HG03571 (cell line): Measurements from ENCODE around the gene CENPN.
A peak's percentile ranks its signal among the peaks of the same experiment; 100 is the strongest.

Source experiments
- ATAC-seq: cut with Tn5 transposase; IDR thresholded peaks from one replicate; pipeline ENCODE4 v1.9.1; 2021; ENCODE audit not compliant: unreplicated experiment

Gene CENPN, protein sequence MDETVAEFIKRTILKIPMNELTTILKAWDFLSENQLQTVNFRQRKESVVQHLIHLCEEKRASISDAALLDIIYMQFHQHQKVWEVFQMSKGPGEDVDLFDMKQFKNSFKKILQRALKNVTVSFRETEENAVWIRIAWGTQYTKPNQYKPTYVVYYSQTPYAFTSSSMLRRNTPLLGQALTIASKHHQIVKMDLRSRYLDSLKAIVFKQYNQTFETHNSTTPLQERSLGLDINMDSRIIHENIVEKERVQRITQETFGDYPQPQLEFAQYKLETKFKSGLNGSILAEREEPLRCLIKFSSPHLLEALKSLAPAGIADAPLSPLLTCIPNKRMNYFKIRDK

GRCh38 chr16:81006813-81007695, at the start of gene CENPN, which contains the start of gene CMC2:
Gene CENPN, plus strand, starts transcription at chr16:81007214. Its CDS starts 4,726 bp downstream, at chr16:81011940.
Gene CMC2, minus strand, starts transcription at chr16:81006885. Its CDS starts 9,491 bp downstream, at chr16:80997394.
- peak; percentile 86 for ATAC-seq

DNA sequence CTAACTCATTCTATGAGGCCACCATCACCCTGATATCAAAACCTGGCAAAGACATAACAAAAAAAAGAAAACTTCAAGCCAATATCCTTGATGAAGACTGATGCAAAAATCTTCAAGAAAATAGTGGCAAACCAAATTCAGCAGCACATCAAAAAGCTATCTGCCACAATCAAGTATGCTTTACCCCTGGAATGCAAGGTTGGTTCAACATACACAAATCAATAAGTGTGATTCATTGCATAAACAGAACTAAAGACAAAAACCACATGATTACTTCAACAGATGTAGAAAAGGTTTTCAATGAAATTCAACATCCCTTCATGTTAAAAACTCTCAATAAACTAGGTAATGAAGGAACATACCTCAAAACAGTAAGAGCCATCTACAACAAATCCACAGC, 48.7 kb upstream of the CENPN start:
- ATAC-seq, result no peak

- ATAC-seq, result no peak
Observed at GRCh38 chr16:80962879-80963278, 44.1 kb upstream of the CENPN start.

GRCh38 chr16:80964351-80964750, 42.7 kb upstream of the CENPN start:
- no peak for ATAC-seq

DNA sequence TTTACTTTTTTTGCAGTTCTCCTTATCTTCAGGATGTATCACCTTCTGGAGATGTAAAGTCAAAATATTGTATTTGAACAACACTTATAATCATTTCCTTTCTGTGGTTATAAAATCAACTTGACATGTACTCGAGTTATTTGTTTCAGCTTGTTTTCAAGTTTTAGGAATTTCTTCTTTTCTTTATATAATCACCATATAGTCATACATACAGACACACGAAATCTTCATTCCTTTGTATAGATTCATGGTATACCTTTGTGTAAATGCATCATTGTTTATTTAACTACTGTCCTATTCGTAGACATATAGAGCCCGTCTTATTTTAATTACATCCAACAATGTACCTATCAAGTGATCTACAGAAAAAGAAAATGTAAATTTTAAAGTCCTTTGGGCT, 40.4 kb upstream of the CENPN start:
- no peak for ATAC-seq

DNA sequence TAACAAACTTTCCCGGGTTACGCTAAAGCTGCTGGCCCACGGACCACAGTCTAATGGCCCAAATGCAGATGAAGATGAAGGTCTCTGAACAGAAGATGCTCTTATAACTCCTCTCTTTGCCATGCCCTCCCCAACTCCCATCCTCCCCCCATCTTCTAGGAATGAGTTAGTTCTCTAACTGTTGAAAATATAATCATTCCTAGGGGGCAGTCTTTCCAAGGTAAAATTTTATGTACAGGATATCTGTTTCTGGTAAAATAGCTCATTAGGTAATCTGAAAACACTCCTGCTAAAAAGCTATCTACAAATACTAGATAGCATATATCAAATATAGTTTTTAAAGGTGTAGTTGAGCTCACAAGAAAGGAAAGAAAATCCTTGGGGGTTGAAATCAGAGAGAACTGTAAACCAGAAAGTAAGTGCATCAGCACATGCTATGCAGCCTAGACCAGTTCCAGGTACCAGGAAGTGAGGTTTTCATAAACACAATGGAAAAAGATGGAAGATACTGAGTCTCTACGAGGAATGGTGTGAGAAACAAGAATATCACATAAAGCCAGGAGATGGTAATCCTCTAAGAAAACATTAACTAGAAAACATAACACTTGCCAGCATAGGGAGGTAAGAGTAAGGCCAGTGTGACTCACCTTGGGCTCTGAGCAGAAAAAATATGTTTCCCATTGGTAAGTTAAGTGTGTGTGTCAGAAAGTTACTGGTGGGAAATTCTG, 38.5 kb upstream of the CENPN start:
- ATAC-seq, result no peak

DNA sequence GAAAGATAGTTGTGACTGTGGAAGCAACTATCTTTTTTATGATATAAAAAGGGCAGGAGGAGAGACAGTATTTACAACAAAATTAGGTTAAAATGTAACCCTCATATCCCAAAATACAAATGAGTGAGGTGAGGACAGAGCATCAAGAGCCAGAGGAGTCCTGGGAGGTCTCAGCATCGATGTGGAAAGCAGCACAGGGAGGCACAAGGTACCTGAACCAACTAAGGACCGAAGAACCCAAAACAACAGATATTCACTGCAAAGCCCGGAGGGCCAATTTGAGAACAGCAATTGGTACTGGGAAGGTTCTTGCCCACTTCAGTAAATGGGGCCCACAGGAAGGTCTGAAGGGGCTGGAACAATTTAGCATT, 37.9 kb upstream of the CENPN start:
- ATAC-seq, result no peak

DNA sequence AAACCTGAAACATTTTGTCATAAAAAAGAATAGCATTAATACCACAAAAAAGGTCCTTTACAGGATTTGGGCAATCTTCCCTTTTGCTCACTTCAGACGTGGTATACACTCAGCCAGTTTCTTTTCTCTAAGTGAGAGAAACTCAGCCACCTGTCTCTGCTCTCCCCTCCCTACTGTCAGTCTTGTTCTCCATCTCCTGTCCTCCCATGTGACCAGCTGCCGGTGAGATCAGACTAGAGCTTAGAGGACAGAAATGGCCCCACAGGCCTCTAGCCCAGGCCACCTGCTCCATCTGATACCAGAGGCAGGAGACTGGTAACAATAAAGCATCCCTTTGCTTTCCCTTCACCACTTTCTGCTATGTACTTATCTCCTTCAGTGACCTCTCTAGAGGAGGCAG, 35.2 kb upstream of the CENPN start:
- peak; percentile 68 for ATAC-seq

DNA sequence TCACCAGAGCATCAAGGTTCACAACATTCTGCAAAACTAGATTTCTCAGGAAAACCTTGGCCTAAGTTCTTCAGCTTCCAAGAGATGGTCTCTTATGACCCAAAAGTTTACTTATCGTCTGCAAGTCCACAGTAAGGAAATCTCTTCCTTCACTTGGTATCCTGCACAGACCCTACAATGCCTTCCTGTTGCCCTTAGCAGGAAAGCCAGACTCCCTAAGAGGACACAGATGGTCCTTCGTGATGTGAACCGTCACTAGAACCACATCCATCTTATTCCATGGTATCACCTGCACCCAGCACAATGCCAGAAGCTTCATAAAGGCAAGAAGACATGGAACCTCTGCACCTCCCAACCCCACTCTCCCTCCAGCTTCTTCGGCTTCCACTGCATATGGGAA, 34.4 kb upstream of the CENPN start:
- no peak for ATAC-seq

DNA sequence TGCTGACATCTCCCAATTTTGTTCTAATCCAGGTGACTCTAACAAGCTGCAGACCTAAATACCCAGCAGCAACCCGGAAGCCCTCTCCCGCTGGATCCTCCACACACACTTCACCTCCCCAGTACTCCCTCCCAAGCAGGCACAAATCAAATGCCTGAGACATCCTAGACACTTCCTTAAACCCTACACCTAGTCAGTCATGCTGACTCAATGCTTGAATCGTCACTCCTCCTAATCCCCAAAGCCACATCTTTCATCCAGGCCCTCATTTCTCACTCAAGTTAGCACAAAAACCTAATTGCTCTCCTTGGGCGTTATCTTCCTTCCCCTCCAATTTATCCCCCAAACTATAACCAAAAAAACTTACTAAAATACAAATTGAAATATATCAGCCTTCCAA, 33.0 kb upstream of the CENPN start:
- ATAC-seq, result no peak

- no peak for ATAC-seq
Observed at GRCh38 chr16:80974649-80975376, 32.2 kb upstream of the CENPN start.

GRCh38 chr16:80976946-80977345, 30.1 kb upstream of the CENPN start:
- ATAC-seq, result no peak

- ATAC-seq, result no peak
Observed at GRCh38 chr16:80981103-80981502, 25.9 kb upstream of the CENPN start.

DNA sequence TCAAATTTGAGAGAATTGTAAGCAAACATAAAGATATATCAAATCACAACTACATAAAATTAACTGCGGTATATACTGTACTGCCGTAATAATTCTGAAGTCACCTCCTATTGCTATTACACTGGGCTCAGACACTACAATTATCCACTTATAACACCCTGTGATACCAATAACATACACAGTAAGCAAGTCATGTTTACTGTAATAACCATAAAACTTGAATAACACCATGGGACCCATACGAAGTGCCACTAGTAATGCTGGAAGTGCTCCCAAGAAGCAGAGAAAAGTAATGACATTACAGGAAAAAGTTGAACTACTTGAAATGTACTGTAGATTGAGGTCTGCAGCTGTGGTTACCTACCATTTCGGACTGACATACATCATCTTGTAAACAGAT, 24.4 kb upstream of the CENPN start:
- ATAC-seq, result no peak

DNA sequence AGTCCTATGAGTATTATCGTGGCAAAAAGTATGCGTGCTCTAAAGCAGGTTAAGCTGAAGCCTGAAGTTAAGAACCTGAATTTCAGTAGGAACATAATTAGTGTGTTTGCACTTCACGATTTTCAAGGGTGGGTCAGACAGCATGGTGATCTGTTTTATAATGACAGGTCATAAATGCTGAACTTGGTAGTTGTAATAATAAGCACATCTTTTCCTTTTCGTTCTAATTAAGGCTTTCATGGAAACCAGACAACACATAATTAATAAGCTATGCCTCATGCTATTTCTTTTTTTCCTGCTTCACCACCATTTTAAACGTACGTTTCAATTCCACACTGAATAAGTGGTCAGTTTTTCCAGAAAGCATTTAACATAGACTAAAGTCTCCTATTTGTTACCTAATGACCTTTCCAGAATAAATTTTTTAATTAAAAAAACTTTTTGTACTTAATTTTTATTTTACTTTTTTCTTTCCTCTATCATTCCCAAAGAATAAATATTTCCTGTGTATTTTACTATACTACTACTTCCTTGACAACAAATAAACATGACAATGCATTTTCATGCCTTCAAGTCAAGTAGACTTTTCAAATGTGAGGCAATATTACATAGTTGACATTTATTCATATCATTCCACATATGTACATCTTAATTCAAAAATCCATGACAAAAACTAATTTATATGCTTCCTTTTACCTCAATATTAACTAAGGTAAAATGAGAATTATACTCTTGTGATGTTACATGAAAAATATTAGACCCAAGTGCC, 22.7 kb upstream of the CENPN start:
- no peak for ATAC-seq

DNA sequence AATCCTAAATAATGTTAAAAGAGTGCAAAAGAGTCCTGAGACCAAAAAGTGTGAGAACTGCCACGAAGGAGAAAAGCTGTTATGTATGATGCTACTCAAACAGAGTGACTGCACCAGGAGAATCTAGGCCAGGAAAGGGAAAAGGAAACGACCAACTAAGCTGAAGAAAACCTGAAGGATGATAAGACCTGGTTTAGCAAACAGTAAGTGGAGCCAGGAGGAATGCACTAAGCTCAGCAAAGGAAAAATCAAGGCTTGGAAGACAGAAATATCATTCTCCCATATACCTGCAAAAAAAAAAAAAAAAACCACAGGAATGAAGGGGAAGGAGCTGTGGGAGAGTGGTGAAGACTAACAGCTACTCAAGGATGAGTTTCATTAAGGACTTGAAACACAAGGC, 21.4 kb upstream of the CENPN start:
- no peak for ATAC-seq

- ATAC-seq, result no peak
Observed at GRCh38 chr16:80986557-80986956, 20.5 kb upstream of the CENPN start.

GRCh38 chr16:80988756-80989155, 18.3 kb upstream of the CENPN start:
- ATAC-seq, result no peak

- no peak for ATAC-seq
Observed at GRCh38 chr16:80989801-80990200, 17.2 kb upstream of the CENPN start.

DNA sequence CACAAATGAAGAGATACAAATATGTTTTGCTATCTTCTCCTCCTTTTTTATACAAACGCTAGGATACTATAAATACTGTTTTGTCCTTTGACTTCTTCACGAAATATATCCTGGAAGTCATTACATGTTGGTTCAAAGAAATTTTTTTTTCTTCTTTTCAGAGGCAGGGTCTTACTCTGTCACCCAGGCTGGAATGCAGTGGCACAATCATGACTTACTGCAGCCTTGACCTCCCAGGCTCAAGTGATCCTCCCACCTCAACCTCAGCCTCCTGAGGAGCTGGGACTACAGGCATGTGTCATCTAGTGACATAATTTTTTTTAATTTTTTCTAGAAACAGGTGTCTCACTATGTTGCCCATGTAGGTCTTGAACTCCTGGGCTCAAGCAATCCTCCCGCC, 16.4 kb upstream of the CENPN start:
- no peak for ATAC-seq
